ENCODE data around the gene ADAMTS12. TPM values are rescaled to one million over a fixed set of nuclear protein-coding genes. Genes with fewer than 3 reads are reported as not detected.
A peak's percentile ranks its signal among the peaks of the same experiment; 100 is the strongest.

ADAMTS12 gene
- polyA plus RNA-seq, 3 donors: 14.9 to 18.5 (median 18.0) TPM

DNA sequence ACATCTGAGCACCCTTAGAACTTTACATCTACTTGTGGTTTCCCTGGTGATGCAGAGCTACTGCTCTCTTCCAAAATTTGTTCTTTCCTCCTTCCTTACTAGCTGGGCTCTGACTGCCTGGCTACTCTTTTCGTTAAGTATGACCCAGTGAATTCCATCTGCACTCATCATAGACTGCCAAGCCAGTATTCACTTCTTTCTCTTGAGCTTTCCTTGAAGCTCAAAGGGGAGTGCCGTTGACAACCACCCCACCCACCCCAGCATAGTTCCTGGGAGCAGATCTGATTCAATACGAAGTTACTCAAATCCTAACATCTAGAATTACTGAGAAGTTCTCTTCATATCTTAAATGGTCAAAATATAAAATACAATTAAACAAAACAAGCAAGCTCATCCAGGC is 190.5 kb downstream of the ADAMTS12 start:
- no peak for DNase-seq (ENCODE audit: extremely low read depth in 1 of 11, low read depth in 9 of 11, low spot score in 4 of 11)

DNA sequence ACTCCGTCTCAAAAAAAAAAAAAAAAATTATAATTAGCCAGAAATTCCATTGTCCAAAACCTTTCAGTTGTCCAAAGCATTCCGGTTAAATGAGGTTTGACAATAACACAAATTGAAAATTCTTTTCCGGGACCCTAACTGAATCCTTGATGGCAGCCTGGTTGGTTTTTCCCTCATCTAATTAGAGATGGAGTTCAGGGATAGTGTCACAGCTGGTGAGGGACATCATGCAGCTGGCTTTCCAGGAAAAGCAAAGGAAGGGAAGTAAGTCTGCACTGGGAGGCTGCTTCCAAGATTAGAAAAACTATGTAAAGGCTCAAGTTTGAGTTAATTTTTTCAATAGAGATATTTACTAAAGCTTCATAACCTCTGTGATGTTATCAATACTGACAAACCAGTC is 195.4 kb downstream of the ADAMTS12 start:
- no peak for DNase-seq (ENCODE audit: extremely low read depth in 1 of 11, low read depth in 9 of 11, low spot score in 4 of 11)

DNA sequence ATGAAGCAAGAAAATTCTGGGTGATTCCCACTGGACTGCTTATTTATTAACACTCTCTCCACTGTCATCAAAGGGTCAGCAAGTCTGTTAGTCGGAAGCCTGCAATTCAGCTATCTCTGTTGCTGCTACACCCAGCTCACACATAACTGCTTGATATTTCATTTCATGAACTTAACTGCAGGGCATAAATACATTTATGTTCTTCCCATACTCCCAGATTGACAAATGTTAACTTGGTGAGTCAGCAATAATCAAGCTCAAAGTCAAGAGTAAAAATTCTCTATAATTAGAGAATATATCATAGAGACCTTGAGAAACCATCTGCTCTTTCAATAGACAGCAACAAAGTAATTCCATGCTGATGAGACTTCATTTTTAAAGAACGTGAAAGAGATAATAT is 198.8 kb downstream of the ADAMTS12 start:
- DNase-seq (ENCODE audit: extremely low read depth in 1 of 11, low read depth in 9 of 11, low spot score in 4 of 11): no peak

DNA sequence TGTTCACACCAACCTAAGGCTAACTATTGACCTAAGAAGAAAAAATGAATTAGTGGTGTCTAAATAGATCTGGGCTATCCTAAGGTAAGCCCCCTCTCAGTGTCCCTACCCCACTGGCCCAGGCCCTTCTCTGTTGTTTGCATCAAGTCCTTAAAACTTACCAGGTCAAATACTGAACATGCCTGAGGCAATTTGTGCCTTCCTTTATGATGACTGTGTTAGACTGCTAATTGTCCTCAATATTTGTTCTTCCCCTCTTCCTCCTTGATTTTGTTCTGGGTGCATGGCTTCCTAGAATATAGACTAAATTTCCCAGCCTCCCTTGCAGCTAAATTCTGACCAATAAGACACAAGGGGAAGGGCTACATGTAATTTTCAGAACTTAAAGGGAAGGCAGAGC is 199.9 kb downstream of the ADAMTS12 start:
- DNase-seq (ENCODE audit: extremely low read depth in 1 of 11, low read depth in 9 of 11, low spot score in 4 of 11): no peak

DNA sequence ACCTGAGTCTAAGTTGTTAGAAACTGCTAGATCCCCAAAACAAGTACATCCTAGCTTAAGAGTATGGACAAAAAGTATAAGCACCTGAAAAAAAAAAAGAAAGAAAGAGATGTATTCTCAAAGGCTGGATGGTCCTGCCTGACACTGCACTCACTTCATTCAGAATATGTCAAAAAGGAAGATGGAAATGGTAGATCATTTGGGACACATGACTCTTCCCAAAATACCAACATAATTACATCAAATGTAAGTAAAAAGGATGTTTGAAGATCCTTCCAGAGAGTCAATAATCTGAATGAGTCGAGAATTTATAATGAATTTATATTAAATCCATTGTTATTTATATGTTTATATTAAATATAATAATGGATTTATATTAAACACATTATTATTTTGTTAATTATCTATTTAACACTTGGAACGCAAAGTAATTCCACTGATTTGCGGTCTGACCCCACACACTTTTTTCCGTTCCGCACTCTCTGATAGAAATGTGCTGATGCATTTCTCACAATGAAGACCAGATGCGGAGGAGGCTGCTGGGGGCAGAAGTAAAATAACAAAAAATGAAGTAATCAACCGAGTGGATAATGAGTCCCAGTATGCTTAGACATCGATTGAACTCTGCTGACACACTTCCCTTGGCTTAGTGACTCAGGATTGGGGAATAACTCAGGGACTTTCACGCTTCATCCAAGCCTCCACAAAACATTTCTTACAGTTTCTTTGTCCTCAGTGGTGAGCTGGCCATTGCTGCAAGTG is 201.2 kb downstream of the ADAMTS12 start:
- DNase-seq (ENCODE audit: extremely low read depth in 1 of 11, low read depth in 9 of 11, low spot score in 4 of 11): no peak

DNA sequence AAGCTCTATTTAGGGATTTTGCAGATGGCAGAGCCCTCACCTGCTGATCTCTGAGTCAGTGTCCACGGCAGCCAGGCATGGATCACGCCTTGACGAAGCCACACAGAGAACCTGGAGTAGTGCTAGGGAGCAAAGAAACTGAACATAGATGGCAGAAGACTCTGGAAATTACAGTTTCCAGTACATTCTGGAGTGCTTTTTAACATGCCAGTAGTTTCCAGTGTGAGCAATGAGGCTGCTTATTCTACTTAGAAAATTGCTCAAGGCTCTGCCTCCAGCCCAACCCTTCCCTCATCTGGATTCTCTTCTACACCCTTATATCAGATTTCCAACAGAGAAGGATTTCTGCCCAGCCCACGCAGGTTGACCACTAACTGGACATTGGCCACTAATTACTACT is 203.3 kb downstream of the ADAMTS12 start:
- no peak for DNase-seq (ENCODE audit: extremely low read depth in 1 of 11, low read depth in 9 of 11, low spot score in 4 of 11)

DNA sequence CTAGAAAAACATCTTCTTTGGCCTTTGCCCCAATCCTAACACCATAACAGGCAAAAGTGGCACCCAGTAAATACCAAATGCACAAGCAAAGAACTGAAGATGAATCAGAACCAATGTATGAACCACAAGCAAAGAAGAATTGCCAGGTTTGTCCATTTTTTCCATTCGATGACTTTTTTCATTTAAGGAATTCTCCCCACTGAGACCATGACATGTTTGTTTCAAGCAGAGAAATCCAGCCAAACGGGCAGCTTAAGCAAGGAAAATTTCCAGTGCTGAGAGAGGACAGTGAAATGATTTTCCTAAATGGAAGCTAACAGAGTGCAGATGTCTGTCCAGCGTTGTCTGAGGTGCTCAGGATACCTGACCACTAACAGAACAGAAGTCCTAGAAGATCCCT is 203.7 kb downstream of the ADAMTS12 start:
- no peak for DNase-seq (ENCODE audit: extremely low read depth in 1 of 11, low read depth in 9 of 11, low spot score in 4 of 11)

DNA sequence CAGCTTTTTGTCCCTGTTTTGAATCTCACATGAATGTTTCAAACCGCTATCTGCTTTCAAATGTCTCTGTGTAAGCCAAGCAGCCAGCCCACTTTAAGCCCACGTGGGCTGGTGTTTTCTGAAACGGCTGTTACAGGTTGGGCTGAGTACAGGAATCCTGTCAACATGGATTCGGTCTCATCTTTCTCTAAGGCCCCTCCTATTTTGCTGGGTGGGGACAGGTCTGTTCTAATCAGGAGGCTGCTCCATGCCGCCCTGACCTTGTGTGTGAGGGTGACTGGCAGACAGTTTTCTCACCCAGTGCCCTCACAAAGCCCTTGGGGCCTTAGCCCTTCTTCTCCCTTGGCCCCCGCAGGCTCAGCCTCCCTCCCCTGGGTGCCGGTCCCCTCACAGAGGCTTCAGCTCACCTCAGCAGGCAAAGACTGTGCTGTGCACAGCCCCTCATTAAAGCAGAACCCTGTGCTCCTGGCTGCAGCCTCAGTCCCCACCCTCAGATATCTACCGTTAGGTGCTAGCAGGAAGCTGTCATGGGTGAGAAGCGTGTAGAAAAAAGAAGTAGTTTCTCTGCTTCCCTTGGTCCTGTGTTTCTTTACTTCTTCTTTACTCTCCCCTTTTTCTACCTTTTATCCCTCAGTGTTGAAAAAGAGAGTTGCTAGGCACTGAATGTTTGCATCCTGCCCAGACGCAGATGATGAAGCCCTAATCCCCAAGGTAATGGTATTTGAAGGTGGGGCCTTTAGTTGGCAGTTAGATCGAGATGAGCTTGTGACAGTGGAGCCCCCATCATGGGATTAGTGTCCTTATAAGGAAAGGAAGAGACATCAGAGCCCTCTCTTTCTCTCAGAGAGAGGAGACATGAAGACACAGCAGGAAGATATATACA is 205.7 kb downstream of the ADAMTS12 start:
- peak in 1 of 11 donors; percentile 35 for DNase-seq (ENCODE audit: extremely low read depth in 1 of 11, low read depth in 9 of 11, low spot score in 4 of 11)

DNA sequence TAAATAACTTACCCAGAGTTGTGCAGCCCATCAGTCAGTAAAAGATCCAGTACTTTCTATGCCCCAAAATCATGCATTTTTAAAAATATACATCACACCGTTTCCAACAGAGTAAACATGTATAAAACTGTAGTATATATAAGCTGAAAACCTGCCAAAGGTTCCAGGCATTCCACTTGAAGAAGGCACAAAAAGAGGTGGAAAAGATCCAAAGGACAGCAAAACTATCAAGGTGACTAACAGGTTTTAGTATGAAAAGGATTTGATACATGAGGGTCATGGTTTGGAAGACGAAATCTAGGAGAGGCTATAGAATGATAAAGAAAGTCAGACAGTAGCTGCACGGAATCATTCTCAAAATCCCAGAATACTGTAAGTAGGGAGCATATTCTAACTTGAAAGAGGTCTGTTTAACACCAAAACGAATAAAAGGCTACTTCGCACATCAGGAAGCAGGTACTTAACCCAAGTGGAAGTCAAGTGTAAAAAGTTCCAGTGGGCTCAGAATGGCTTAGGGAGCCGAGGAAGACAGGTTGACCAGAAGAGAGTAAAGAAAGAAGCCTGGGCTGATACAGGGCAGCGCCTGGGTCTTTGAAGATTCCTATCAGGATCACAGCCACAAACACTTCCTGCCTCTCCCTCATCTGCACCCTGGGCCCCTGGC is 207.2 kb downstream of the ADAMTS12 start:
- DNase-seq (ENCODE audit: extremely low read depth in 1 of 11, low read depth in 9 of 11, low spot score in 4 of 11): no peak

DNA sequence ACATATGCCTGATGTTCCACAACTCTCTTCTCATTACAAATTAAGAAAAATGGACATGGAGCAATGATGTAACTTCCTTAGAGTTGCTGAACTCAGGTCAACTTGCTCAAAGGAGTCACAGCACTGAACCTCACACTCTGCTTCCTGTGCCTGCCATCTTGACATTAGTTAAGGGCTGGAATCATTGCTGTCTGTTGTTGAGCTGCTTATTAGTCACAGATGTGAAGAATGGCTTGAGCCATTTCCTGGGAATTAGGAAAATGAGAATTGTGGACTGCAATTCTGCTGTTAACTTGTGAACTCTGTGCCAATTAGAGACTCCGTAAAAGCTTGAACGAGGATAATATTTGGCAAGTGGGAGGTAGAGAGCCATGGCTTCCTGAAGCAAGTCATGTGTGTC is 212.0 kb downstream of the ADAMTS12 start:
- no peak for DNase-seq (ENCODE audit: extremely low read depth in 1 of 11, low read depth in 9 of 11, low spot score in 4 of 11)

DNA sequence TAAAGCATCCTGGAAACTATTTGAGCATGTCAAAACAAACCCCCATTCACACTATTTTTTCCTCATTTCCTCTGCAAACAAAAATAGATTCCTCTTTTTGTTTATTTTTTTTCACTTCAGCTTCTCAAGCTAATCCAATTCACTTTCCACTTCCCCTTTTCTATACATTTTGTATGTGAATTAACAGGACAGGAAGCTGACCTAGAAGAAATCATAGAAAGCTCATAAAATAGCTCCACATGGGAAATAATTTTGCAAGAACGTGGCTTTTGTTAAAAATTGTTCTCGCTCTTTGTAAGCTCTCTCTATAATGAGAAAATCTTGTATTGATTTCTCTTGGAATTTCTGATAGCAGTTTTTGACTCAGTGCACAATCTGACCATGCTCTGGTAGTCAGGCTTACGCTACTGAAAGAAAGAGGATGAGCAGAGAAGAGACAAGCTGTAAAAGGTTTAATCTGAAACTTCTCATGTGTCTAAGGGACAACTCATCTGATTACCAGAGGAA is 215.8 kb downstream of the ADAMTS12 start:
- no peak for DNase-seq (ENCODE audit: extremely low read depth in 1 of 11, low read depth in 9 of 11, low spot score in 4 of 11)

DNA sequence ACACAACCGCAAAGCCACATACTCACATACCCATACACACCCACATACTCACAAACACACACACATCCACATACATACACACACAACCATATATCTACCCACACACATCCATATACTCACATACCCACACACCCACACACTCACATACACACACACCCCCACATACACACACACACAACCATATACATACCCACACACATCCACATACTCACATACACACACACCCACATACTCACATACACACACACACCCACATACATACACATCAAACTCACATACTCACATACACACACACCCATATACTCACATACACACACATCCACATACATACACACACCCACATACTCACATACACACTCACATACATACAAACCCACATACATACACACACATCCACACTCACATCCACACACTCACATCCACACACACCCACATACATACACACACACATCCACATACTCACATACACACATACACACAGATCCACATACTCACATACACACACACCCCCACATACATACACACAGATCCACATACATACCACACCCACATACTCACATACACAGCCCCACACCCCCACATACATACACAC is 220.0 kb downstream of the ADAMTS12 start:
- DNase-seq (ENCODE audit: extremely low read depth in 1 of 11, low read depth in 9 of 11, low spot score in 4 of 11): no peak

DNA sequence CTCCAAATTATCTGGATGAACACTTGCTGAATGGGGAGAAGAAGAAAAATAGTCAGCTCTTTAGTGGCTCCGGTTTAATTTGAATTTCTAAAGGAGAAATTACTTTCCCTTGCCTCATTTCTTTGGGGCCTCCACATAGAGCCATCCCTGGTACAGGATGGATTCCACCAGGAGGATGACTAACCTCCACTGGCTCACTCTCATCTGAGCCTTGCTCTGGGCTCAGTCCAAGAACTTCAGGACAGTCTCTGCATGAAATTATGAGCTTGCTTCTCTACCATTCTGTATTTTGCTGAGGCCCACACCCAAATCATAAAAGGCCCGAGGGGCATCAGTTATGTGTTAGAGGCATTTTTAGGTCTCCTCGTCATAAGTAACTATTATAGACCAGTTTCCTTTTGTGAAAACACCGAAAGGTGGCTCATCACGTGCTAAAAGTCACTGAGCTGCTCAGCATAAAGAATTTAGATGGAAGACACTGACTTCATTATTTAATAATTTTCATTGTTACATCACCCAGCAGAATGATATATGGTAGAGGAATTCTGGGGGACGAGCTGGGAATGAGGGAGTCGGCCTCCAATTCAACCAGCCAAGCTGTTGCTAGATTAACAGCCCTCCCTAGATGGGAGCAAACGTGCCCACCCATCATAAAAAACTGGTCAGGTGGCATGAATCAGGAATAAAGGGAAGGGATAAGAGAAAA is 228.9 kb downstream of the ADAMTS12 start:
- DNase-seq (ENCODE audit: extremely low read depth in 1 of 11, low read depth in 9 of 11, low spot score in 4 of 11): no peak

DNA sequence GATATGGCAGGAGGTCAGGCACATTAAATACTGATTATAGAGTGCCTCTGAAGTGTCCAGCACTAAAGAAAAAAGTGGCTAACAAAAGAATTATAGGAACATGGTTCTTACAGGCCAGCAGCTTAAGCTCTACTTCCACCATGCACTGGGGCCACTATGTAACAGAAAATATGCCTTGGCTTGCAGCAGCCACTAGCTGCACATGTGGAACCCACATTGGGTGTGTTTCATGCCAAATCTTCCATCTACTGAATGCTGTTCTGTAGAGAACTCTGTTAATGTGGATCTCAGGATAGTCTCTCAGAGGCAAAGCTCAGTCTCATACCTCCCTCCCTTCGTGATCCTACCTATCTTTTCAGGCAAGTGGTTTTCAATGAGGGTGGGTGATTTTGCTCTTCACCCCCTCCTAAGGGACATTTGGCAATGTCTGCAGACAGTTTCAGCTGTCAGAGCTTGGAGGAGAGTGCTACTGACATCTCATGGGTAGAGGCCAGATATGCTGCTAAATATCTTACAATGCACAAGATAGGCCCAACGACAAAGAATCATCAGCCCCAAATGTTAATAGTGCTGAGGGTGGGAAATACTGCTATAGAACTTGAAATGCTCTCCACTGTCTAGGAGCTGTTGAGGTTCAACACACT is 232.1 kb downstream of the ADAMTS12 start:
- DNase-seq (ENCODE audit: extremely low read depth in 1 of 11, low read depth in 9 of 11, low spot score in 4 of 11): no peak

DNA sequence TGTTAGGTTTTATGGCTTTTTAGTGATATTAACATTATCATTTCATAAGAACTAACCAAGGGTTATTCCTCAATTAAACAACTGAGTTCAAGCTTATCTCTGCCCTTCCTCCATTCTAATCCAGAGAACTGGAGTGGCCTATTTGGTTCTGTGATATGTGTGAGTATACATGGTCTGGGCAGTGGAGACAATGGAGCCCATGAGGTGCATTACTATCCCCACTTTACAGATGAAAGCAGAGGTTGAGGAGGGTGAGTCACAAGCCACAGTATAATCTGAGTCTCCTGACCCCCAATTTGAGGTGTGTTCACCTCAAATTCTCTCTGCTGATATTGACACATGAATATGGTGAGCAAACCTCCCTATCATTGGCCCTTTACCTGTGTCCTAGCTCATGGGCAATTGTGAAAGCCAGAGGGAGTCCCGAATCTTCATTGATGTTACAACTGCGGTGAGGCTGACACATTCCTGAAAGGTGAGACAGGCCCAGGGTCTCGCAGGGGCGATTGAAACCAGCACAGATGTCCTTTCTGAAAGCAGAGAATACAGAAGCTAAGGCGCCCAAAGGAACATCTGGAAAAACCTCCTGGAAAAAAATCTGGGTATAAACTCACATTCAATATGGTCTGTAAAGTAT is 233.9 kb downstream of the ADAMTS12 start:
- DNase-seq (ENCODE audit: extremely low read depth in 1 of 11, low read depth in 9 of 11, low spot score in 4 of 11): no peak

DNA sequence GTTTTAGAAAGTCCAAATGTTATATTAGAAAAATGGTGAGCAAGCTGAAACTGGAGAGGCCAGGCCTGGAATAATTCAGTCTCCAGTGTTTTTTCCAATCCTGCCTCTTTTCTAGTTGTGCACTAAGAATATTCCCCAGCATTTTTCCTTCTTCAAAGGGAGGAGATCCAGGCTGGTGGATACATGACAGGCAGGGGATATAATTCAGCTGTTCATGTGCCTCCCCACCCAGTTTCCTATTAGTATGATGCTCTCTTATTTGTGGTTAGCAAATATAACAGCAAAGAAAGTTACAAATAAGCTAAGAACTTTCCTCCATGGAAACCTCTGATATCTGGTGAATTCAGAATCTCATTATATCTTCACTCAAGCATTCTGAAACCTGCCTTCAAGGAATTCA is 234.6 kb downstream of the ADAMTS12 start:
- no peak for DNase-seq (ENCODE audit: extremely low read depth in 1 of 11, low read depth in 9 of 11, low spot score in 4 of 11)

DNA sequence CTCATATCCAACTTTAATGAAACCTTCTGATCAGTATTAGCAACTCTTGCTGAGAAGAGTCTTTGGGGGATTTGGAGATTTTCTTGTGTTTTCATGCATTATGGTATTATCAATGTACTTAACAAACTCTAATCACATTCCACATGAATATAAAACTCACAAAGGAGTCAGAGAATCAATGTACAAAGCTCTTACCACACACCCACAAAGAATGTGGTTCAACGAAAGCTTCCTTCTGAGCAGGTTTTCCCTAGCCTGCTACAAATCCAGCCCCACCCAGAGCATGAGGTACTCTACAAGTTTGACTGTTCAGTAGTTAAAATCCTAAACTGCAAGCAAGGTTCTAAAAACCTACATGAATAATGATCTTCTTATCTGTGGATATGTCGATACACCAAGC is 240.9 kb downstream of the ADAMTS12 start:
- DNase-seq (ENCODE audit: extremely low read depth in 1 of 11, low read depth in 9 of 11, low spot score in 4 of 11): no peak

Data from renal cortex interstitium (tissue), 11 donors.